Glomerular visceral epithelial cell (primary cell): ENCODE measurements around the gene UBE2E1.

Source experiments
- DNase-seq: peaks from one replicate; pipeline ENCODE4 v3.0.0-alpha.2; 2016; ENCODE audit errors: extremely low spot score

UBE2E1 gene

GRCh38 chr3:23805633-23806533 lies at the start of gene UBE2E1:
TSS of gene UBE2E1 (plus strand) at chr3:23805955. CDS start at chr3:23807270, 1,315 bp downstream.
- peak; percentile 78 for DNase-seq

GRCh38 chr3:23756206-23756840 lies 49.4 kb upstream of the UBE2E1 start:
- DNase-seq: no peak

GRCh38 chr3:23758253-23758838 lies 47.4 kb upstream of the UBE2E1 start:
- no peak for DNase-seq

- DNase-seq: no peak
Observed at GRCh38 chr3:23760325-23760724, 45.4 kb upstream of the UBE2E1 start.

- DNase-seq: no peak
Observed at GRCh38 chr3:23760871-23761373, 44.8 kb upstream of the UBE2E1 start.

- DNase-seq: peak; percentile 28
Observed at GRCh38 chr3:23761440-23761896, 44.3 kb upstream of the UBE2E1 start.

GRCh38 chr3:23762214-23762613 lies 43.5 kb upstream of the UBE2E1 start:
- no peak for DNase-seq

- no peak for DNase-seq
Observed at GRCh38 chr3:23762759-23763477, 42.8 kb upstream of the UBE2E1 start.

GRCh38 chr3:23764407-23764806 lies 41.3 kb upstream of the UBE2E1 start:
- no peak for DNase-seq

GRCh38 chr3:23767546-23767945 lies 38.2 kb upstream of the UBE2E1 start:
- no peak for DNase-seq

GRCh38 chr3:23775254-23775909 lies 30.4 kb upstream of the UBE2E1 start:
- DNase-seq: no peak

GRCh38 chr3:23776352-23776891 lies 29.3 kb upstream of the UBE2E1 start:
- no peak for DNase-seq

GRCh38 chr3:23778446-23778845 lies 27.3 kb upstream of the UBE2E1 start:
- no peak for DNase-seq

- no peak for DNase-seq
Observed at GRCh38 chr3:23779841-23780240, 25.9 kb upstream of the UBE2E1 start.

- DNase-seq: no peak
Observed at GRCh38 chr3:23781051-23781450, 24.7 kb upstream of the UBE2E1 start.

- no peak for DNase-seq
Observed at GRCh38 chr3:23781871-23782270, 23.9 kb upstream of the UBE2E1 start.

GRCh38 chr3:23785097-23785645 lies 20.6 kb upstream of the UBE2E1 start:
- DNase-seq: no peak

- no peak for DNase-seq
Observed at GRCh38 chr3:23785882-23786281, 19.9 kb upstream of the UBE2E1 start.

GRCh38 chr3:23791678-23792077 lies 14.1 kb upstream of the UBE2E1 start:
- no peak for DNase-seq

- DNase-seq: no peak
Observed at GRCh38 chr3:23793528-23794134, 12.1 kb upstream of the UBE2E1 start.
